Panc1 (cell line): ENCODE measurements around the gene DDX24. TPM values are rescaled to one million over a fixed set of nuclear protein-coding genes. Genes with fewer than 3 reads are reported as not detected.

Source experiments
- ATAC-seq: fragments of 200-7000 bp; cut with Tn5 transposase; 2 replicates; pipeline ENCODE4 v1.9.1; 2020; ENCODE audit warnings: mild to moderate bottlenecking, moderate library complexity
- BruUV-seq: library from RNA; stranded (reverse); fragments of 400-500 nt; replicated peaks from 2 replicates; lab custom pipeline; 2021; lab: Mats Ljungman, UMichigan
- CTCF ChIA-PET: fragments of 300-600 bp; sonication (Branson Sonifier 250); formaldehyde crosslinking; loops from one replicate; lab custom pipeline; 2022; ENCODE audit warnings: antibody characterized with exemption; lab: Charles Lee
- POLR2A ChIA-PET: fragments of 300-600 bp; sonication (Branson Sonifier 250); formaldehyde crosslinking; loops from one replicate; lab custom pipeline; 2022; ENCODE audit warnings: antibody characterized with exemption; lab: Charles Lee
- DNase-seq: peaks from one replicate; pipeline ENCODE4 v3.0.0-alpha.2; 2010; ENCODE audit warnings: low read depth, low spot score
- H3K27ac ChIP-seq: 2 replicates; pipeline ENCODE4 v1.5.1; 2011; ENCODE audit warnings: mild to moderate bottlenecking, low read length, inconsistent platforms
- H3K27me3 ChIP-seq: fragments of 200-500 bp; sonication (Bioruptor generic); 2 replicates; pipeline ENCODE4 v1.6.0; 2014; ENCODE audit warnings: low read length, inconsistent platforms; ENCODE audit not compliant: control insufficient read depth, insufficient read depth
- H3K36me3 ChIP-seq: fragments of 200-500 bp; sonication (Bioruptor generic); 2 replicates; pipeline ENCODE4 v1.5.1; 2014; ENCODE audit warnings: inconsistent platforms, mild to moderate bottlenecking, low read length, moderate library complexity; ENCODE audit not compliant: control insufficient read depth, insufficient read depth
- H3K4me1 ChIP-seq: 2 replicates; pipeline ENCODE4 v1.5.1; 2011; ENCODE audit warnings: inconsistent platforms, mild to moderate bottlenecking, low read length, moderate library complexity; ENCODE audit not compliant: control insufficient read depth, insufficient read depth
- H3K4me3 ChIP-seq, 2 experiments: 2 replicates each; pipeline ENCODE4 v1.5.1; 2011 to 2012; ENCODE audit warnings: low read depth in 2 of 2, low read length in 2 of 2, mild to moderate bottlenecking in 2 of 2, inconsistent platforms in 1 of 2, moderate library complexity in 1 of 2
- H3K9me3 ChIP-seq: fragments of 200-500 bp; sonication (Bioruptor generic); 2 replicates; pipeline ENCODE4 v1.5.1; 2014; ENCODE audit warnings: low read depth, mild to moderate bottlenecking, inconsistent platforms, low read length, moderate library complexity; ENCODE audit not compliant: control insufficient read depth, insufficient read depth
- CTCF ChIP-seq: fragments of 450-650 bp; IDR thresholded peaks from 2 replicates; pipeline ENCODE4 v1.5.1; 2017; ENCODE audit warnings: mild to moderate bottlenecking
- POLR2AphosphoS5 ChIP-seq: IDR thresholded peaks from 2 replicates; pipeline ENCODE4 v1.6.1; 2012; ENCODE audit warnings: mild to moderate bottlenecking, low read depth, low read length, moderate library complexity
- REST ChIP-seq, 2 experiments: IDR thresholded peaks; 2 replicates each; pipeline ENCODE4 v1.6.1; 2011 to 2012; ENCODE audit warnings: low read depth in 2 of 2, control low read depth in 1 of 2, low read length in 1 of 2, mild to moderate bottlenecking in 1 of 2, moderate library complexity in 1 of 2; ENCODE audit not compliant: insufficient read depth in 1 of 2
- SIN3A ChIP-seq: IDR thresholded peaks from 2 replicates; pipeline ENCODE4 v1.6.1; 2012; ENCODE audit warnings: low read depth, mild to moderate bottlenecking, low read length, moderate library complexity, borderline replicate concordance; ENCODE audit not compliant: insufficient read depth
- TCF7L2 ChIP-seq: IDR thresholded peaks from 2 replicates; pipeline ENCODE4 v1.6.1; 2011; ENCODE audit warnings: mild to moderate bottlenecking, low read depth, low read length, inconsistent platforms
- in situ Hi-C: cut with HindIII; loops from 2 replicates; pipeline ENCODE4 v1.10.0; 2016; ENCODE audit warnings: low sequenced_read_pairs, low pct_unique_long_range_greater_than_20kb
- intact Hi-C: fragments of 100-400 bp; cut with micrococcal nuclease; formaldehyde crosslinking; loops from one replicate; pipeline ENCODE4 v1.10.0; 2022; ENCODE audit not compliant: unreplicated experiment
- total RNA-seq: library from RNA; stranded (reverse); gene quantifications from one replicate; pipeline ENCODE4 v1.2.1, GENCODE V29; 2021; ENCODE audit not compliant: unreplicated experiment

The DDX24 gene
- total RNA-seq, 1 experiment from 2014 or later = 103 TPM

- intact Hi-C loops (no loop called here), in situ Hi-C loops (no loop called here)
- ChIA-PET POLR2A (interaction anchor here (0.5 to 0.6 kb wide), 2 partner anchors 19 to 68 kb away, joined by 3 to 4 read pairs; no protein-coding TSS in a partner anchor), CTCF (no interaction called here)
- Histone ChIP-seq H3K36me3 (no peaks in the 10 kb centered on the region; the same call in 1 of the 2 replicates), H3K27me3 (no peaks in the 10 kb centered on the region), H3K27ac (no peak overlapping the region), H3K4me1 (no peaks in the 10 kb centered on the region), H3K9me3 (no peaks in the 10 kb centered on the region), H3K4me3 (no peak overlapping the region)
- BruUV-seq = no TSS peak
- ATAC-seq (no peak), DNase-seq (no peak)
- TF ChIP-seq TCF7L2 (no peak), POLR2AphosphoS5 (no peak), SIN3A (no peak), CTCF (no peak)
Measured at GRCh38 chr14:94115631-94116030, 34.6 kb upstream of the DDX24 start.

GRCh38 chr14:94115058-94115591 is 34.1 kb upstream of the DDX24 start:
- Histone ChIP-seq H3K9me3 (no peaks in the 10 kb centered on the region), H3K27me3 (no peaks in the 10 kb centered on the region), H3K27ac (no peak overlapping the region), H3K4me1 (no peaks in the 10 kb centered on the region), H3K36me3 (no peaks in the 10 kb centered on the region; the same call in 1 of the 2 replicates), H3K4me3 (no peak overlapping the region)
- POLR2A ChIA-PET = interaction anchor here (0.5 to 0.6 kb wide), 2 partner anchors 18 to 68 kb away, joined by 3 to 4 read pairs; no protein-coding TSS in a partner anchor
- CTCF ChIA-PET = no interaction called here
- intact Hi-C loops (no loop called here), in situ Hi-C loops (no loop called here)
- DNase-seq (no peak), ATAC-seq (no peak; the same call in 1 of the 2 replicates)
- no TSS peak for BruUV-seq
- no peak for TF ChIP-seq TCF7L2
- TF ChIP-seq REST (IDR thresholded peaks at IDR 0.05; ENCODE audit: insufficient read depth in 1 of 2, low read depth in 2 of 2, low read length in 1 of 2) = no peak
- TF ChIP-seq CTCF = no peak
- no peak for TF ChIP-seq SIN3A
- no peak for TF ChIP-seq POLR2AphosphoS5
